ENCODE data around the gene SCUBE1. TPM values are rescaled to one million over a fixed set of nuclear protein-coding genes. Genes with fewer than 3 reads are reported as not detected.

Gene SCUBE1
- total and polyA plus RNA-seq, 3 donors from 2014 or later, result 11.0 to 28.9 (median 23.5) TPM

DNA sequence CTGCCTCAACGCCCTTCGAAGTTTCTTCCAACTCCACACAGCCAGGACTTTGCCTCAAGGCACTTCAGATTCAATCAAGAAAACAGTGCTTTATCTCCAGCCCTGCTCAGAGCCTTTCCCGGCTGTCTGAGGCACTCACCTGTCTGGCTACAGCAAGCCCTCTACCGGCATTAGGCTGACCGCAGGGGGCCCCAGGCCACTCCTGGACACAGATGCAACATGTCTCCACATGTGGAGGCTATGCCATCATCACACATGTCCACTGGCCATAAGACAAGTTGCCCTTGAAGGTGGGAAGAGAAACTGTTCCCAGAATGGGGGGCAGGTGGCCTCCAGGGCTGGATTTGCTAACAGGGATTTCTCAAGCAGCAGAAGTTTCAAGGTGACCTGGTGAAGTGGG is 10.0 kb downstream of the SCUBE1 start:
- no peaks in the 10 kb centered on the region for H3K4me1 ChIP-seq
- intact Hi-C loops (cut with DNase I; ENCODE audit: low total_unique reads), result no loop called here
- H3K27ac ChIP-seq, result no peak overlapping the region
- no peaks in the 10 kb centered on the region for H3K9me3 ChIP-seq
- no peak for TF ChIP-seq POLR2A (IDR thresholded peaks at IDR 0.05)
- TF ChIP-seq, protein P1, sequence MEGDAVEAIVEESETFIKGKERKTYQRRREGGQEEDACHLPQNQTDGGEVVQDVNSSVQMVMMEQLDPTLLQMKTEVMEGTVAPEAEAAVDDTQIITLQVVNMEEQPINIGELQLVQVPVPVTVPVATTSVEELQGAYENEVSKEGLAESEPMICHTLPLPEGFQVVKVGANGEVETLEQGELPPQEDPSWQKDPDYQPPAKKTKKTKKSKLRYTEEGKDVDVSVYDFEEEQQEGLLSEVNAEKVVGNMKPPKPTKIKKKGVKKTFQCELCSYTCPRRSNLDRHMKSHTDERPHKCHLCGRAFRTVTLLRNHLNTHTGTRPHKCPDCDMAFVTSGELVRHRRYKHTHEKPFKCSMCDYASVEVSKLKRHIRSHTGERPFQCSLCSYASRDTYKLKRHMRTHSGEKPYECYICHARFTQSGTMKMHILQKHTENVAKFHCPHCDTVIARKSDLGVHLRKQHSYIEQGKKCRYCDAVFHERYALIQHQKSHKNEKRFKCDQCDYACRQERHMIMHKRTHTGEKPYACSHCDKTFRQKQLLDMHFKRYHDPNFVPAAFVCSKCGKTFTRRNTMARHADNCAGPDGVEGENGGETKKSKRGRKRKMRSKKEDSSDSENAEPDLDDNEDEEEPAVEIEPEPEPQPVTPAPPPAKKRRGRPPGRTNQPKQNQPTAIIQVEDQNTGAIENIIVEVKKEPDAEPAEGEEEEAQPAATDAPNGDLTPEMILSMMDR (IDR thresholded peaks at IDR 0.05), result no peak
- no peak overlapping the region for H3K4me3 ChIP-seq
- no peak for DNase-seq
- 90 to 94% methylated on average over 5 of the region's 5 CpGs for WGBS, 2 donors
- H3K27me3 ChIP-seq, result no peaks in the 10 kb centered on the region
- no peaks in the 10 kb centered on the region for H3K36me3 ChIP-seq (ENCODE audit: low read depth, missing control alignments)

DNA sequence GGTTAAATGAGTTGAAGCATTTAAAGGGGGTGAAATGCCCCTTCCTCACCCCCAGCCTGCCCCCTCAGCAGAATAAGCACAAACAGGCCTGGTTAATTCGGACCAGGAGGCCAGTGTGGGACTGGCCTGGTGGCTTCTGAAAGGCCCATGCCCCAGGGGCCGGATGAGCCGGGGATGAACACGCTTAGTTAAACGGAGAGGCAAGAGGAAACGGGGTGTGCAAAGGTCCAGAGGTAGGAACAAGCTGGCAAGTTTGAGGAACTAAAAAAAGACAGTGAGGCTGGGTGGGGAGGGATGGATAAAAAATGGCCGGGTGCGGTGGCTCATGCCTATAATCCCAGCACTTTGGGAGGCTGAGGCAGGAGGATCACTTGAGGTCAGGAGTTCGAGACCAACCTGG is 11.5 kb downstream of the SCUBE1 start:
- Histone ChIP-seq H3K27ac (no peak overlapping the region), H3K9me3 (no peaks in the 10 kb centered on the region), H3K27me3 (no peaks in the 10 kb centered on the region), H3K4me1 (no peaks in the 10 kb centered on the region), H3K4me3 (no peak overlapping the region), H3K36me3 (ENCODE audit: low read depth, missing control alignments) (no peaks in the 10 kb centered on the region)
- WGBS, 2 donors, result 91 to 94% methylated on average over 9 of the region's 9 CpGs
- intact Hi-C loops (cut with DNase I; ENCODE audit: low total_unique reads), result no loop called here
- TF ChIP-seq, protein P1 (IDR thresholded peaks at IDR 0.05), result no peak
- TF ChIP-seq POLR2A (IDR thresholded peaks at IDR 0.05), result no peak
- no peak for DNase-seq

DNA sequence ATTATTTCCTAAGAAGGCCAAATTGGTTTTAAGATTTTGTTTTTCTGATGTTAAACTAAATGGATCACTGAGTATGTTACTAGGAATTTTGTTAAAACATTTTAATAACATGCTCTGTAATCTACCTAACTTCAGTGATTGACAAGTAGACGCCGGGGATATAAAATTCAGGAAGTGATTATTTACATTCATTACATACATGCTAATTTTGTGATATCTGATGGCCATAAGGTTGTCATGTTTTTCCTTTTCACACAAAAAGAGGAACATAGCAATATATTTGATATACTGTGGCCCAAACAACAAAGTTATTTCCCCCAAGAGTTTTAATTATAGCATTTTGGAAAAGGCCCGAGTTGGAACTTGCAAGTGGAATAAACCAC is 12.1 kb downstream of the SCUBE1 start:
- TF ChIP-seq, protein P1 (IDR thresholded peaks at IDR 0.05), result no peak
- TF ChIP-seq POLR2A (IDR thresholded peaks at IDR 0.05), result no peak
- H3K27ac ChIP-seq, result no peak overlapping the region
- H3K9me3 ChIP-seq, result no peaks in the 10 kb centered on the region
- no peak for DNase-seq
- H3K36me3 ChIP-seq (ENCODE audit: low read depth, missing control alignments), result no peaks in the 10 kb centered on the region
- H3K4me3 ChIP-seq, result no peak overlapping the region
- H3K4me1 ChIP-seq, result no peaks in the 10 kb centered on the region
- 66 to 73% methylated on average over 3 of the region's 3 CpGs for WGBS, 2 donors
- intact Hi-C loops (cut with DNase I; ENCODE audit: low total_unique reads), result no loop called here
- H3K27me3 ChIP-seq, result no peaks in the 10 kb centered on the region

DNA sequence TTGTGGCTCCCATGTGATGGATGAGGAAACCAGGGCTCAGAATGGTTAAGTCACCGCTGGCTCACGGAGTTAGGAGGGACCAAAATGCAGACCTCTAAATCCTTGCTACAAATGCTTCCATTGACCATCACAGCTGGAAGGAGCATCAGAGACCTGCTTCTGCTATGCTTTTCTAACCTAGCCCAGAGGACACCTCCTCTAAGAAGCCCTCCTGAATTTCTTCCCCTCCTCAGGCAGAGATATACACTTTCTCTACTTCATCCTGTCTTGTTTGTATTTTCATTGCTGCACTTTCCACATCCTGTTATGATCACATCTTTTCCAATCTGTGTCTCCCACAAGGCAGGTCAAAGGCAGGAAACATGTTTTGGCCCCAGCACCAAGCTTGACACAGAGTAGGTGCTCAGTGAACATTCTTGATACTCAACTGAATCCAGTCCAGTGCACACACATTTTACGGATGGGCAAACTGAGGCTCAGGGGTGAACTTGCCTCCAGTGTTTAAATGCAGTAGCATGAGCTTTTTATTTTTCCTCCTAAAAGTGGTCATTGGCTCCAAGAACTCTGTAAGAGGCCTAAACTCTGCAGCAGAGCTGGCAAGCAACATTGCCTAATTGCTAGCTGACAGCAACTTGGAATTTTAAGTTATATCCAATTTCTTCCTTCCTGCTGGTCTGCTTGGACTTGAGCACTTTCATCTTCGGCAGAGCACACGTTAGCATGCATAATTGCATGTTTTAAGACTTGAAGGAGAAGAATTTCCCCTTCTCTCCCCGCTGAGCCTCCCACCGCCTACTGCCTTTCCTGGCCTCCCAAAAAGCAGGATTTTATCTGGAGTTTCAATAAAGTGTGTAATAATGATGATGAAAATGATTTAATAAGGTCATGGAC is 12.7 kb downstream of the SCUBE1 start:
- H3K9me3 ChIP-seq, result no peaks in the 10 kb centered on the region
- no peak overlapping the region for H3K27ac ChIP-seq
- H3K4me3 ChIP-seq, result no peak overlapping the region
- no peaks in the 10 kb centered on the region for H3K27me3 ChIP-seq
- DNase-seq, result no peak
- H3K4me1 ChIP-seq, result no peaks in the 10 kb centered on the region
- intact Hi-C loops (cut with DNase I; ENCODE audit: low total_unique reads), result no loop called here
- TF ChIP-seq, protein P1 (IDR thresholded peaks at IDR 0.05), result no peak
- TF ChIP-seq POLR2A (IDR thresholded peaks at IDR 0.05), result no peak
- H3K36me3 ChIP-seq (ENCODE audit: low read depth, missing control alignments), result no peaks in the 10 kb centered on the region
- 82 to 84% methylated on average over 7 of the region's 7 CpGs for WGBS, 2 donors

DNA sequence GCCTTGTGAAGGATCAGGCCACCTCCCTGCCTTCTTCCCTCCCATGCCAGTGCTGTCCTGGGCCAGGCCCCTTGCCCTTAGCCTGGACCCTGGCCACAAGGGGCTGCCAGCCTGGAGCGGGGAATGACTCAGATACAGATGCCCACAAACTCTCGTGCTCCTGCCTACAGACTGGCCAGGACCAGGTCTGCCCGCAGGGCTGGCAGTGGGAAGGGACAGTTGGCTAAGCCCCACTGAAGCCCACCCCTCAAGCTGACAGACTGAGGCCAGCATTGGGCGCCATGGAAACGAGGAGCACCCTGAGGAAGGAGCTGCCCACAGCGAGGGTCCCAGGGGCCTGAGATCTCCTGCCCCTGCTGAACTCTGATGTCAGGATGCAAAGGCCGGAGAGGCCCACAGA is 14.1 kb downstream of the SCUBE1 start:
- intact Hi-C loops (cut with DNase I; ENCODE audit: low total_unique reads), result no loop called here
- H3K27ac ChIP-seq, result no peak overlapping the region
- no peaks in the 10 kb centered on the region for H3K36me3 ChIP-seq (ENCODE audit: low read depth, missing control alignments)
- no peaks in the 10 kb centered on the region for H3K9me3 ChIP-seq
- no peaks in the 10 kb centered on the region for H3K27me3 ChIP-seq
- 80 to 93% methylated on average over 2 to 7 of the region's 7 CpGs for WGBS, 2 donors
- no peak for TF ChIP-seq POLR2A (IDR thresholded peaks at IDR 0.05)
- TF ChIP-seq, protein P1 (IDR thresholded peaks at IDR 0.05), result no peak
- DNase-seq, result no peak
- H3K4me1 ChIP-seq, result peaks cover 4% of the 10 kb centered on the region
- no peak overlapping the region for H3K4me3 ChIP-seq
